Activated T-helper 1 cell treated with anti-CD3 and anti-CD28 coated beads, Interleukin-12 subunit alpha, Interleukin-12 subunit beta, Interleukin-2, Interleukin-4 antibody, amounts not matched to agents 30 ng/mL and 10 ng/mL and 1 ng/mL, durations not matched to agents 14 hours and 24 hours and 36 hours (primary cell): Measurements from ENCODE around the gene AKAP10. TPM values are rescaled to one million over a fixed set of nuclear protein-coding genes. Genes with fewer than 3 reads are reported as not detected.
A peak's percentile ranks its signal among the peaks of the same experiment; 100 is the strongest.

Experiments
- DNase-seq: peaks from one replicate; pipeline ENCODE4 v3.0.0; 2021; ENCODE audit warnings: low spot score
- H3K27ac Mint-ChIP-seq: one replicate; pipeline ENCODE4 v1.8.0; 2021; ENCODE audit warnings: mild to moderate bottlenecking, mixed read lengths
- H3K27me3 Mint-ChIP-seq: one replicate; pipeline ENCODE4 v1.8.0; 2022; ENCODE audit warnings: mild to moderate bottlenecking, moderate library complexity, mixed read lengths; ENCODE audit not compliant: insufficient read depth
- H3K36me3 Mint-ChIP-seq: one replicate; pipeline ENCODE4 v1.8.0; 2021; ENCODE audit warnings: low read depth, mixed read lengths
- H3K4me1 Mint-ChIP-seq: one replicate; pipeline ENCODE4 v1.8.0; 2021; ENCODE audit warnings: low read depth, mixed read lengths
- H3K4me3 Mint-ChIP-seq: one replicate; pipeline ENCODE4 v1.8.0; 2021; ENCODE audit warnings: mild to moderate bottlenecking, moderate library complexity, mixed read lengths
- H3K9me3 Mint-ChIP-seq: one replicate; pipeline ENCODE4 v1.8.0; 2021; ENCODE audit warnings: mixed read lengths
- intact Hi-C: fragments of 100-400 bp; cut with micrococcal nuclease; formaldehyde crosslinking; loops from one replicate; pipeline ENCODE4 v1.15.1; 2024
- total RNA-seq: library from RNA; stranded (reverse); gene quantifications from 2 replicates; pipeline ENCODE4 v1.2.3, GENCODE V29; 2022

AKAP10 gene
- total RNA-seq, 1 donor from 2014 or later: 39.3 TPM

- Mint-ChIP-seq H3K27me3 (no peaks in the 10 kb centered on the region), H3K36me3 (peaks cover 27% of the 10 kb centered on the region), H3K4me3 (no peak overlapping the region), H3K4me1 (peaks cover 6% of the 10 kb centered on the region), H3K27ac (no peak overlapping the region), H3K9me3 (no peaks in the 10 kb centered on the region)
- intact Hi-C loops: no loop called here
- DNase-seq: no peak
Observed at GRCh38 chr17:19938736-19939135, 38.9 kb downstream of the AKAP10 start.

GRCh38 chr17:19937522-19937921 is 40.1 kb downstream of the AKAP10 start:
- no peak for DNase-seq
- intact Hi-C loops: no loop called here
- H3K27me3 Mint-ChIP-seq: no peaks in the 10 kb centered on the region
- H3K36me3 Mint-ChIP-seq: peaks cover 33% of the 10 kb centered on the region
- no peak overlapping the region for H3K27ac Mint-ChIP-seq
- H3K9me3 Mint-ChIP-seq: no peaks in the 10 kb centered on the region
- no peak overlapping the region for H3K4me3 Mint-ChIP-seq
- H3K4me1 Mint-ChIP-seq: peaks cover 6% of the 10 kb centered on the region

- Mint-ChIP-seq H3K36me3 (peaks cover 33% of the 10 kb centered on the region), H3K9me3 (no peaks in the 10 kb centered on the region), H3K4me3 (no peak overlapping the region), H3K27me3 (no peaks in the 10 kb centered on the region), H3K27ac (no peak overlapping the region), H3K4me1 (no peaks in the 10 kb centered on the region)
- no peak for DNase-seq
- intact Hi-C loops: no loop called here
Observed at GRCh38 chr17:19935169-19935568, 42.5 kb downstream of the AKAP10 start.

- no peak for DNase-seq
- H3K4me1 Mint-ChIP-seq: peaks cover 5% of the 10 kb centered on the region
- no peaks in the 10 kb centered on the region for H3K27me3 Mint-ChIP-seq
- H3K27ac Mint-ChIP-seq: no peak overlapping the region
- intact Hi-C loops: no loop called here
- peaks cover 35% of the 10 kb centered on the region for H3K36me3 Mint-ChIP-seq
- H3K4me3 Mint-ChIP-seq: no peak overlapping the region
- no peaks in the 10 kb centered on the region for H3K9me3 Mint-ChIP-seq
Observed at GRCh38 chr17:19933628-19934027, 44.0 kb downstream of the AKAP10 start.

- DNase-seq: no peak
- no peaks in the 10 kb centered on the region for H3K27me3 Mint-ChIP-seq
- no peaks in the 10 kb centered on the region for H3K9me3 Mint-ChIP-seq
- H3K4me1 Mint-ChIP-seq: peaks cover 9% of the 10 kb centered on the region
- no peak overlapping the region for H3K27ac Mint-ChIP-seq
- H3K36me3 Mint-ChIP-seq: peaks cover 39% of the 10 kb centered on the region
- intact Hi-C loops: no loop called here
- no peak overlapping the region for H3K4me3 Mint-ChIP-seq
Observed at GRCh38 chr17:19933221-19933620, 44.4 kb downstream of the AKAP10 start.

GRCh38 chr17:19928299-19928698 is 49.3 kb downstream of the AKAP10 start:
- Mint-ChIP-seq H3K27ac (peak overlapping the region; percentile 34), H3K4me3 (no peak overlapping the region), H3K36me3 (peaks cover 44% of the 10 kb centered on the region), H3K27me3 (no peaks in the 10 kb centered on the region), H3K4me1 (peaks cover 22% of the 10 kb centered on the region), H3K9me3 (no peaks in the 10 kb centered on the region)
- no peak for DNase-seq
- intact Hi-C loops: no loop called here

- intact Hi-C loops: no loop called here
- Mint-ChIP-seq H3K9me3 (no peaks in the 10 kb centered on the region), H3K4me1 (peaks cover 9% of the 10 kb centered on the region), H3K27me3 (no peaks in the 10 kb centered on the region), H3K4me3 (no peak overlapping the region), H3K36me3 (peaks cover 41% of the 10 kb centered on the region), H3K27ac (no peak overlapping the region)
- no peak for DNase-seq
Observed at GRCh38 chr17:19915245-19915978, 62.2 kb downstream of the AKAP10 start.

GRCh38 chr17:19911033-19911432 is 66.6 kb downstream of the AKAP10 start:
- H3K27ac Mint-ChIP-seq: peak overlapping the region; percentile 26
- no peak overlapping the region for H3K4me3 Mint-ChIP-seq
- no peaks in the 10 kb centered on the region for H3K9me3 Mint-ChIP-seq
- DNase-seq: no peak
- peaks cover 49% of the 10 kb centered on the region for H3K36me3 Mint-ChIP-seq
- peaks cover 9% of the 10 kb centered on the region for H3K4me1 Mint-ChIP-seq
- H3K27me3 Mint-ChIP-seq: no peaks in the 10 kb centered on the region
- intact Hi-C loops: no loop called here

GRCh38 chr17:19909139-19909538 is 68.5 kb downstream of the AKAP10 start:
- no peaks in the 10 kb centered on the region for H3K9me3 Mint-ChIP-seq
- intact Hi-C loops: no loop called here
- H3K36me3 Mint-ChIP-seq: peaks cover 48% of the 10 kb centered on the region
- H3K27me3 Mint-ChIP-seq: no peaks in the 10 kb centered on the region
- H3K27ac Mint-ChIP-seq: no peak overlapping the region
- H3K4me1 Mint-ChIP-seq: no peaks in the 10 kb centered on the region
- no peak overlapping the region for H3K4me3 Mint-ChIP-seq
- no peak for DNase-seq

- peaks cover 48% of the 10 kb centered on the region for H3K36me3 Mint-ChIP-seq
Observed at GRCh38 chr17:19905502-19905901, 72.1 kb downstream of the AKAP10 start.

GRCh38 chr17:19904924-19905323 is 72.7 kb downstream of the AKAP10 start:
- Mint-ChIP-seq H3K27me3 (no peaks in the 10 kb centered on the region), H3K9me3 (no peaks in the 10 kb centered on the region), H3K27ac (no peak overlapping the region), H3K36me3 (peaks cover 48% of the 10 kb centered on the region), H3K4me1 (no peaks in the 10 kb centered on the region), H3K4me3 (no peak overlapping the region)
- intact Hi-C loops: no loop called here
- DNase-seq: no peak

More at GRCh38 chr17:19905502-19905901, 72.1 kb downstream of the AKAP10 start:
- intact Hi-C loops: no loop called here
- DNase-seq: no peak
- H3K9me3 Mint-ChIP-seq: no peaks in the 10 kb centered on the region
- no peak overlapping the region for H3K27ac Mint-ChIP-seq
- H3K27me3 Mint-ChIP-seq: no peaks in the 10 kb centered on the region
- no peaks in the 10 kb centered on the region for H3K4me1 Mint-ChIP-seq
- H3K4me3 Mint-ChIP-seq: no peak overlapping the region

GRCh38 chr17:19904412-19904811 is 73.2 kb downstream of the AKAP10 start:
- Mint-ChIP-seq H3K36me3 (peaks cover 45% of the 10 kb centered on the region), H3K27me3 (no peaks in the 10 kb centered on the region), H3K27ac (no peak overlapping the region), H3K4me1 (no peaks in the 10 kb centered on the region), H3K4me3 (no peak overlapping the region), H3K9me3 (no peaks in the 10 kb centered on the region)
- intact Hi-C loops: no loop called here
- no peak for DNase-seq

- intact Hi-C loops: no loop called here
- Mint-ChIP-seq H3K9me3 (no peaks in the 10 kb centered on the region), H3K36me3 (peaks cover 30% of the 10 kb centered on the region), H3K27ac (no peak overlapping the region), H3K4me1 (no peaks in the 10 kb centered on the region), H3K27me3 (no peaks in the 10 kb centered on the region), H3K4me3 (no peak overlapping the region)
- DNase-seq: no peak
Observed at GRCh38 chr17:19900809-19901208, 76.8 kb downstream of the AKAP10 start.

- no peaks in the 10 kb centered on the region for H3K4me1 Mint-ChIP-seq
- H3K9me3 Mint-ChIP-seq: no peaks in the 10 kb centered on the region
- no peaks in the 10 kb centered on the region for H3K27me3 Mint-ChIP-seq
- DNase-seq: no peak
- peaks cover 12% of the 10 kb centered on the region for H3K36me3 Mint-ChIP-seq
- H3K27ac Mint-ChIP-seq: no peak overlapping the region
- intact Hi-C loops: no loop called here
- H3K4me3 Mint-ChIP-seq: no peak overlapping the region
Observed at GRCh38 chr17:19897903-19898302, 79.7 kb downstream of the AKAP10 start.
